Fibroblast of lung (primary cell): ENCODE measurements around the gene RLBP1. TPM values are rescaled to one million over a fixed set of nuclear protein-coding genes. Genes with fewer than 3 reads are reported as not detected.

ENCODE experiments used
- DNase-seq, 2 donors: peaks; one replicate each; pipeline versions ENCODE4 v3.0.0 to v3.0.0-alpha.2; 2010; ENCODE audit warnings: low read depth in 2 of 2
- H2AFZ ChIP-seq: 2 replicates; pipeline ENCODE4 v1.5.1; 2012; ENCODE audit warnings: low read length, control low read depth, inconsistent platforms
- H3K27ac ChIP-seq: 2 replicates; pipeline ENCODE4 v1.5.1; 2011; ENCODE audit warnings: low read length, control low read depth; ENCODE audit not compliant: insufficient read depth
- H3K27me3 ChIP-seq: 2 replicates; pipeline ENCODE4 v1.5.1; 2011; ENCODE audit warnings: mild to moderate bottlenecking, low read length; ENCODE audit not compliant: control insufficient read depth, insufficient read depth
- H3K36me3 ChIP-seq: 2 replicates; pipeline ENCODE4 v1.5.1; 2011; ENCODE audit warnings: low read length; ENCODE audit not compliant: control insufficient read depth, insufficient read depth
- H3K4me1 ChIP-seq: 2 replicates; pipeline ENCODE4 v1.5.1; 2011; ENCODE audit warnings: low read length; ENCODE audit not compliant: control insufficient read depth, insufficient read depth; ENCODE audit errors: extremely low read depth
- H3K4me2 ChIP-seq: 2 replicates; pipeline ENCODE4 v1.5.1; 2011; ENCODE audit warnings: low read length, control low read depth; ENCODE audit not compliant: insufficient read depth; ENCODE audit errors: extremely low read depth
- H3K4me3 ChIP-seq, 4 experiments: fragments of 200-600 bp in 1 of 4; sonication (generic) in 1 of 4; replicated peaks in 1 of 4; 2 replicates each; pipeline ENCODE4 v1.5.1; 2011 to 2016; ENCODE audit warnings: low read length in 4 of 4, low read depth in 3 of 4, mild to moderate bottlenecking in 3 of 4, control low read depth in 2 of 4, inconsistent platforms in 1 of 4, mixed read lengths in 1 of 4; ENCODE audit not compliant: insufficient read depth in 1 of 4; ENCODE audit errors: control extremely low read depth in 1 of 4
- H3K79me2 ChIP-seq: 2 replicates; pipeline ENCODE4 v1.5.1; 2012; ENCODE audit warnings: mild to moderate bottlenecking, low read length, inconsistent platforms; ENCODE audit not compliant: control insufficient read depth, insufficient read depth
- H3K9ac ChIP-seq: 2 replicates; pipeline ENCODE4 v1.5.1; 2011; ENCODE audit warnings: mild to moderate bottlenecking, low read length, control low read depth; ENCODE audit not compliant: insufficient read depth
- H3K9me3 ChIP-seq: 2 replicates; pipeline ENCODE4 v1.5.1; 2012; ENCODE audit warnings: low read depth, low read length; ENCODE audit not compliant: control insufficient read depth, insufficient read depth
- H4K20me1 ChIP-seq: 2 replicates; pipeline ENCODE4 v1.5.1; 2011; ENCODE audit warnings: low read length; ENCODE audit not compliant: control insufficient read depth, insufficient read depth; ENCODE audit errors: extremely low read depth
- EZH2 ChIP-seq: IDR thresholded peaks from 2 replicates; pipeline ENCODE4 v1.5.1; 2012; ENCODE audit warnings: low read length, control low read depth, mild to moderate bottlenecking; ENCODE audit errors: missing control alignments
- polyA plus RNA-seq, 2 donors: library from polyadenylated mRNA; depleted of rRNA in 1 of 2; stranded (reverse) in 1 of 2; unstranded in 1 of 2; fragments of >200 nt; gene quantifications; 2 replicates each; pipeline ENCODE4 v1.2.1, GENCODE V29; 2011 to 2012; ENCODE audit warnings: missing spikeins in 1 of 2
- total RNA-seq: library from RNA; depleted of rRNA; stranded (reverse); fragments of >200 nt; gene quantifications from 2 replicates; pipeline ENCODE4 v1.2.1, GENCODE V29; 2014
- TF ChIP-seq, protein P1 (sequence below), 2 donors: IDR thresholded peaks in 1 of 2; conservative IDR thresholded peaks in 1 of 2; 1 replicate in 1 of 2; 2 replicates in 1 of 2; pipeline ENCODE4 v1.5.1; 2011 to 2012; ENCODE audit warnings: low read length in 2 of 2, control low read depth in 1 of 2, inconsistent platforms in 1 of 2, low read depth in 1 of 2, mild to moderate bottlenecking in 1 of 2

Gene RLBP1
- total and polyA plus RNA-seq, 2 donors (not counting 1 experiment from before 2014, with no cell fraction given): not detected

DNA sequence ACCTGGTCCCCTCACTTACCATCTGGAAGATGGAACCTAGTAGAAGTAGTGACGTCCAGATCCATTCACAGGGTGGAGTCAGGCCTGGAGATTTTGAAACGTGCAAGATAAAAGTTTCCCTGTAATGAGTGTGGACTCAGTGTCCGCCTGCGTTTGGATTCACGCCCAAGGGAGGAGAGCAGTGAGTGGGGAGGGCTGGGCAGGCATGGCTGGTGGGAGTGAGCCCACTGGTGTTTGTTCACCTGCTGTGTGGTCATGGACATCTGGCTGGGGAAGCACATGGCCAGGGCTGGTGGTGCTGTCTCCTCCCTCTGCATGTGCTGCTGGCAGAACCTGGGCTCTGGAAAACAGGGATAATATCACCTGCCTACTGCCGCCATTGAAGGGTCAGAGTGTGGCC, 37.0 kb downstream of the RLBP1 start:
- Histone ChIP-seq H4K20me1 (no peaks in the 10 kb centered on the region), H3K4me3 (no peak overlapping the region), H3K4me1 (no peaks in the 10 kb centered on the region), H3K27ac (no peak overlapping the region), H3K9ac (no peak overlapping the region), H3K27me3 (no peaks in the 10 kb centered on the region), H3K79me2 (no peaks in the 10 kb centered on the region), H2AFZ (no peak overlapping the region), H3K36me3 (peaks cover 6% of the 10 kb centered on the region), H3K9me3 (no peaks in the 10 kb centered on the region), H3K4me2 (no peak overlapping the region)
- DNase-seq: no peak
- TF ChIP-seq EZH2: no peak
- TF ChIP-seq, protein P1, sequence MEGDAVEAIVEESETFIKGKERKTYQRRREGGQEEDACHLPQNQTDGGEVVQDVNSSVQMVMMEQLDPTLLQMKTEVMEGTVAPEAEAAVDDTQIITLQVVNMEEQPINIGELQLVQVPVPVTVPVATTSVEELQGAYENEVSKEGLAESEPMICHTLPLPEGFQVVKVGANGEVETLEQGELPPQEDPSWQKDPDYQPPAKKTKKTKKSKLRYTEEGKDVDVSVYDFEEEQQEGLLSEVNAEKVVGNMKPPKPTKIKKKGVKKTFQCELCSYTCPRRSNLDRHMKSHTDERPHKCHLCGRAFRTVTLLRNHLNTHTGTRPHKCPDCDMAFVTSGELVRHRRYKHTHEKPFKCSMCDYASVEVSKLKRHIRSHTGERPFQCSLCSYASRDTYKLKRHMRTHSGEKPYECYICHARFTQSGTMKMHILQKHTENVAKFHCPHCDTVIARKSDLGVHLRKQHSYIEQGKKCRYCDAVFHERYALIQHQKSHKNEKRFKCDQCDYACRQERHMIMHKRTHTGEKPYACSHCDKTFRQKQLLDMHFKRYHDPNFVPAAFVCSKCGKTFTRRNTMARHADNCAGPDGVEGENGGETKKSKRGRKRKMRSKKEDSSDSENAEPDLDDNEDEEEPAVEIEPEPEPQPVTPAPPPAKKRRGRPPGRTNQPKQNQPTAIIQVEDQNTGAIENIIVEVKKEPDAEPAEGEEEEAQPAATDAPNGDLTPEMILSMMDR (conservative IDR thresholded peaks at IDR 0.05 in 1 of 2, IDR thresholded peaks at IDR 0.05 in 1 of 2; ENCODE audit: low read depth in 1 of 2, low read length in 2 of 2): no peak

- H3K4me2 ChIP-seq: no peak overlapping the region
- H3K79me2 ChIP-seq: no peaks in the 10 kb centered on the region
- H3K9me3 ChIP-seq: no peaks in the 10 kb centered on the region
- H3K27me3 ChIP-seq: no peaks in the 10 kb centered on the region
- no peak overlapping the region for H2AFZ ChIP-seq
- TF ChIP-seq, protein P1 (conservative IDR thresholded peaks at IDR 0.05 in 1 of 2, IDR thresholded peaks at IDR 0.05 in 1 of 2; ENCODE audit: low read depth in 1 of 2, low read length in 2 of 2): no peak
- no peak for TF ChIP-seq EZH2
- no peak overlapping the region for H3K9ac ChIP-seq
- H3K27ac ChIP-seq: no peak overlapping the region
- no peaks in the 10 kb centered on the region for H4K20me1 ChIP-seq
- H3K36me3 ChIP-seq: peaks cover 2% of the 10 kb centered on the region
- H3K4me1 ChIP-seq: no peaks in the 10 kb centered on the region
- no peak overlapping the region for H3K4me3 ChIP-seq
- DNase-seq: peak in 1 of 2 donors; percentile 47
Measured at GRCh38 chr15:89179966-89180875, 41.2 kb downstream of the RLBP1 start.

DNA sequence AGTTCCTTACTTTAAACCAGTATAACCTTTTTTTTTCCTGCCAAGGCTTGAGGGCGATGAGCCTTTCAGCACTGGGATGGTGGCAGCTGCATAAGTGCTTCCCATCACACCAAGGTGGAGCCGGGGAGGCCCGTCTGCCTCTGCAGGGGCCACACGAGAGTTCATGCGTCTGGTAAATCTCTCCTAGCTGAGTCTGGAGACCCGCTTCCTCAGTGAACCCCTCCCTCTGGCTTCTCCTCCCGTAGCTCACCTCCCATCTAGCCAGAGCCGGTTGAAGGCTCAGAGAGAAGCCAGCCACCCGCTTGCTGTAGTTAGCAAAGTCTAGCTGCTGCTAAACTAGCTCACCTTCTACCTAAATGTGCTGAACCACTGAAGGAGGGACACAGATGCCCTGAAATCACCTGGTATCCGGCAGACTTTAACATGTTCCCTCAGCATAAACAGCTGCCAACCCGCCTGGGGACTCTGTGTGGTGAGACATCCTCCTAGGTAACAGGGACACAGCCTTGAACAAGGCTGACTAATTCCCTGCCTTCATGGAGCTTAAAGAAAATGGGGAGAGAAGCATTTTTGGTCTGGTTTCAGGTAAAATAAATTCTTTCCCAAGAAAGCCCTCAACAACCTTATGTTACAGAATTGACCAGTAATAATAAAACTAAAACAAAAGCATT, 42.9 kb downstream of the RLBP1 start:
- H3K79me2 ChIP-seq: no peaks in the 10 kb centered on the region
- no peak overlapping the region for H3K9ac ChIP-seq
- peaks cover 2% of the 10 kb centered on the region for H3K36me3 ChIP-seq
- H2AFZ ChIP-seq: no peak overlapping the region
- H3K27me3 ChIP-seq: no peaks in the 10 kb centered on the region
- H3K27ac ChIP-seq: no peak overlapping the region
- TF ChIP-seq EZH2: no peak
- TF ChIP-seq, protein P1 (conservative IDR thresholded peaks at IDR 0.05 in 1 of 2, IDR thresholded peaks at IDR 0.05 in 1 of 2; ENCODE audit: low read depth in 1 of 2, low read length in 2 of 2): no peak
- H3K4me1 ChIP-seq: peaks cover 2% of the 10 kb centered on the region
- no peak overlapping the region for H3K4me2 ChIP-seq
- H3K4me3 ChIP-seq: no peak overlapping the region
- no peaks in the 10 kb centered on the region for H4K20me1 ChIP-seq
- H3K9me3 ChIP-seq: no peaks in the 10 kb centered on the region
- no peak for DNase-seq
